ENCODE measurements around the gene FLYWCH1. TPM values are rescaled to one million over a fixed set of nuclear protein-coding genes. Genes with fewer than 3 reads are reported as not detected.

FLYWCH1 gene
- total RNA-seq, 3 donors from 2014 or later: 28.0 to 30.9 (median 28.2) TPM

GRCh38 chr16:2971985-2972784 is 60.5 kb downstream of the FLYWCH1 start:
- no peak for DNase-seq (ENCODE audit: low spot score in 2 of 2)

GRCh38 chr16:2973093-2973492 is 61.4 kb downstream of the FLYWCH1 start:
- intact Hi-C loops (cut with DNase I; ENCODE audit: low total_unique reads): no loop called here
- peaks cover 4 to 6% of the 10 kb centered on the region in 2 donors for H3K4me1 ChIP-seq
- H3K4me3 ChIP-seq: no peak overlapping the region
- no peaks in the 10 kb centered on the region for H3K9me3 ChIP-seq
- no peaks in the 10 kb centered on the region for H3K36me3 ChIP-seq
- no peak overlapping the region for H3K27ac ChIP-seq
- peaks cover 0 to under 1% of the 10 kb centered on the region in 2 donors for H3K27me3 ChIP-seq
- no peak for DNase-seq (ENCODE audit: low spot score in 2 of 2)
- TF ChIP-seq CTCF (IDR thresholded peaks at IDR 0.05): no peak
- TF ChIP-seq POLR2AphosphoS5 (IDR thresholded peaks at IDR 0.05): no peak
- TF ChIP-seq POLR2A (IDR thresholded peaks at IDR 0.05): no peak

More at GRCh38 chr16:2971985-2972784, 60.5 kb downstream of the FLYWCH1 start:
- Histone ChIP-seq H3K4me1 (peaks cover 4 to 6% of the 10 kb centered on the region in 2 donors), H3K27me3 (peaks cover 8 to 10% of the 10 kb centered on the region in 2 donors), H3K9me3 (no peaks in the 10 kb centered on the region), H3K4me3 (no peak overlapping the region), H3K27ac (no peak overlapping the region), H3K36me3 (no peaks in the 10 kb centered on the region)
- TF ChIP-seq CTCF (IDR thresholded peaks at IDR 0.05): no peak
- TF ChIP-seq POLR2AphosphoS5 (IDR thresholded peaks at IDR 0.05): no peak
- no peak for TF ChIP-seq POLR2A (IDR thresholded peaks at IDR 0.05)
- intact Hi-C loops (cut with DNase I; ENCODE audit: low total_unique reads): no loop called here

- Histone ChIP-seq H3K9me3 (no peaks in the 10 kb centered on the region), H3K36me3 (no peaks in the 10 kb centered on the region), H3K27ac (no peak overlapping the region), H3K4me1 (peaks cover 4 to 6% of the 10 kb centered on the region in 2 donors), H3K4me3 (no peak overlapping the region), H3K27me3 (no peaks in the 10 kb centered on the region)
- no peak for DNase-seq (ENCODE audit: low spot score in 2 of 2)
- TF ChIP-seq POLR2AphosphoS5 (IDR thresholded peaks at IDR 0.05): no peak
- no peak for TF ChIP-seq POLR2A (IDR thresholded peaks at IDR 0.05)
- TF ChIP-seq CTCF (IDR thresholded peaks at IDR 0.05): no peak
- intact Hi-C loops (cut with DNase I; ENCODE audit: low total_unique reads): no loop called here
Observed at GRCh38 chr16:2973605-2974318, 62.0 kb downstream of the FLYWCH1 start.

- no peak for TF ChIP-seq POLR2AphosphoS5 (IDR thresholded peaks at IDR 0.05)
- no peak for TF ChIP-seq CTCF (IDR thresholded peaks at IDR 0.05)
- TF ChIP-seq POLR2A (IDR thresholded peaks at IDR 0.05): no peak
- Histone ChIP-seq H3K9me3 (no peaks in the 10 kb centered on the region), H3K27ac (no peak overlapping the region), H3K4me1 (peaks cover 4 to 6% of the 10 kb centered on the region in 2 donors), H3K27me3 (no peaks in the 10 kb centered on the region), H3K4me3 (no peak overlapping the region), H3K36me3 (no peaks in the 10 kb centered on the region)
- intact Hi-C loops (cut with DNase I; ENCODE audit: low total_unique reads): no loop called here
- DNase-seq (ENCODE audit: low spot score in 2 of 2): no peak
Observed at GRCh38 chr16:2974319-2975056, 62.8 kb downstream of the FLYWCH1 start.
